Subcutaneous adipose tissue (tissue), 4 donors: ENCODE measurements around the gene MAGI2. TPM values are rescaled to one million over a fixed set of nuclear protein-coding genes. Genes with fewer than 3 reads are reported as not detected.

Experiments used
- CTCF ChIP-seq: fragments of 450-650 bp; IDR thresholded peaks from one replicate; pipeline ENCODE4 v1.5.1; 2016; ENCODE audit warnings: low read depth, mild to moderate bottlenecking, control low read depth, antibody characterized with exemption, moderate library complexity
- total RNA-seq, 4 donors: library from RNA; depleted of rRNA; stranded (reverse); fragments of >200 nt; gene quantifications; one replicate each; pipeline ENCODE4 v1.1.0, GENCODE V29; 2016

Gene MAGI2
- total RNA-seq, 4 donors from 2014 or later = 13.7 to 22.9 (median 17.7) TPM

DNA sequence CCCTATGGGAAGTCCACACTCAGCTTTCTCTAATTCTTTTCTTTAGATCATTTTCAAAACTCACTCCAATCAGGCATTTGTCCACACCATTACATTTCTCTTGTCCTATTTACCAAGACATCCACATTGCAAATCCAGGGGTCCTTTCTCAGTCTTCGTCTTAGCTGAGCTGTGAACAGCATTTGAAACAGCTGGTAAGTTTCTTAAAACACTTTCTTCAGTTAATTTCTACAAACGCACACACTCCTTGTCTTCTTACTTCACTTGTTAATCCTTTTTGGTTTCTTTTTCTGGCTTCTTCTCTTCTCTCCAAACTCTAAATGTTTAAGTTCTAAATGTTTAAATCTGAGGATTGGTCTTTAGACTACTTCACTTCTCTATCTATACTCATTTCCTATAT lies 885.6 kb downstream of the MAGI2 start:
- no peak for TF ChIP-seq CTCF

- TF ChIP-seq CTCF = no peak
Observed at GRCh38 chr7:78565784-78566183, 887.7 kb downstream of the MAGI2 start.

- TF ChIP-seq CTCF = no peak
Observed at GRCh38 chr7:78563191-78563590, 890.3 kb downstream of the MAGI2 start.

GRCh38 chr7:78562191-78562590 lies 891.3 kb downstream of the MAGI2 start:
- TF ChIP-seq CTCF = no peak

GRCh38 chr7:78558566-78558965 lies 894.9 kb downstream of the MAGI2 start:
- no peak for TF ChIP-seq CTCF

GRCh38 chr7:78543976-78544375 lies 909.5 kb downstream of the MAGI2 start:
- no peak for TF ChIP-seq CTCF

GRCh38 chr7:78542981-78543380 lies 910.5 kb downstream of the MAGI2 start:
- TF ChIP-seq CTCF = no peak
